ENCODE measurements around the gene RTCA.
"Not testable (repeated sequence)": the region's sequence is repeated elsewhere in the genome, so short reads cannot be mapped to it uniquely, and the experiment has no call there.

RTCA gene

DNA sequence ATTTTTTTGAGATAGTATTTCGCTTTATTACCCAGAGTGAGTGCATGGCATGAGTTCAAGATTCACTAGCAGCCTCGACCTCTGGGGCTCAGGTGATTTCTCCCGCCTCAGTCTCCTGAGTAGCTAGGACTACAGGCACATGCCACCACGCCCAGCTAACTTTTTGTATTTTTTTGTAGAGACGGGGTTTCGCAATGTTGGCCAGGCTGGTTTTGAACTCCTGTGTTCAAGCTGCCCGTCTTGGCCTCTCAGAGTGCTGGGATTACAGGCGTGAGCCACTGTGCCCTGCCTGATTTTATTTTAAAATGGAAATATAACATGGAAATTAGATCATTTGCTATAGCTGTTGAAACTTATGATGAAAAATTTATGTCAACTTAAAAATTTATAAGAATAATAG, 30.1 kb downstream of the RTCA start:
- Histone ChIP-seq H3K27ac (ENCODE audit: low read length) (no peak overlapping the region), H3K27me3 (ENCODE audit: insufficient read depth, low read length) (no peaks in the 10 kb centered on the region), H3K4me1 (ENCODE audit: insufficient read depth, low read length) (peaks cover 9% of the 10 kb centered on the region; the same call in 1 of the 2 replicates), H3K9ac (ENCODE audit: low read depth, low read length) (no peak overlapping the region), H3K9me3 (ENCODE audit: insufficient read depth, low read depth, low read length) (no peaks in the 10 kb centered on the region), H3K4me3 (ENCODE audit: low read length) (no peak overlapping the region), H3K36me3 (ENCODE audit: insufficient read depth, low read depth, low read length) (peaks cover 15% of the 10 kb centered on the region)

GRCh38 chr1:100296997-100297396, 31.0 kb downstream of the RTCA start:
- not testable (repeated sequence) for H3K4me3 ChIP-seq (ENCODE audit: low read length); H3K9ac ChIP-seq (ENCODE audit: low read depth, low read length); H3K9me3 ChIP-seq (ENCODE audit: insufficient read depth, low read depth, low read length); H3K27ac ChIP-seq (ENCODE audit: low read length); H3K27me3 ChIP-seq (ENCODE audit: insufficient read depth, low read length); H3K36me3 ChIP-seq (ENCODE audit: insufficient read depth, low read depth, low read length); H3K4me1 ChIP-seq (ENCODE audit: insufficient read depth, low read length)

- Histone ChIP-seq H3K9me3 (ENCODE audit: insufficient read depth, low read depth, low read length) (no peaks in the 10 kb centered on the region), H3K27ac (ENCODE audit: low read length) (no peak overlapping the region), H3K36me3 (ENCODE audit: insufficient read depth, low read depth, low read length) (no peaks in the 10 kb centered on the region), H3K27me3 (ENCODE audit: insufficient read depth, low read length) (no peaks in the 10 kb centered on the region), H3K9ac (ENCODE audit: low read depth, low read length) (peak overlapping the region; percentile 32; the same call in 1 of the 2 replicates), H3K4me3 (ENCODE audit: low read length) (no peak overlapping the region), H3K4me1 (ENCODE audit: insufficient read depth, low read length) (peaks cover 9% of the 10 kb centered on the region; the same call in 1 of the 2 replicates)
These were observed 32.5 kb downstream of the RTCA start for GRCh38 chr1:100298512-100298911.

- H3K4me3 ChIP-seq (ENCODE audit: low read length), result no peak overlapping the region
These were observed 33.7 kb downstream of the RTCA start for GRCh38 chr1:100299521-100300222.

GRCh38 chr1:100300691-100301090, 34.7 kb downstream of the RTCA start:
- Histone ChIP-seq H3K4me3 (ENCODE audit: low read length) (no peak overlapping the region), H3K4me1 (ENCODE audit: insufficient read depth, low read length) (peaks cover 19% of the 10 kb centered on the region; the same call in 1 of the 2 replicates), H3K9me3 (ENCODE audit: insufficient read depth, low read depth, low read length) (no peaks in the 10 kb centered on the region), H3K27me3 (ENCODE audit: insufficient read depth, low read length) (no peaks in the 10 kb centered on the region), H3K36me3 (ENCODE audit: insufficient read depth, low read depth, low read length) (no peaks in the 10 kb centered on the region), H3K9ac (ENCODE audit: low read depth, low read length) (no peak overlapping the region), H3K27ac (ENCODE audit: low read length) (no peak overlapping the region)

More at GRCh38 chr1:100299521-100300222, 33.7 kb downstream of the RTCA start:
- H3K27ac ChIP-seq (ENCODE audit: low read length), result no peak overlapping the region
- no peaks in the 10 kb centered on the region for H3K9me3 ChIP-seq (ENCODE audit: insufficient read depth, low read depth, low read length)
- H3K36me3 ChIP-seq (ENCODE audit: insufficient read depth, low read depth, low read length), result no peaks in the 10 kb centered on the region
- no peaks in the 10 kb centered on the region for H3K27me3 ChIP-seq (ENCODE audit: insufficient read depth, low read length)
- H3K9ac ChIP-seq (ENCODE audit: low read depth, low read length), result no peak overlapping the region
- peaks cover 11% of the 10 kb centered on the region; the same call in 1 of the 2 replicates for H3K4me1 ChIP-seq (ENCODE audit: insufficient read depth, low read length)

- Histone ChIP-seq H3K9me3 (ENCODE audit: insufficient read depth, low read depth, low read length) (no peaks in the 10 kb centered on the region), H3K27ac (ENCODE audit: low read length) (no peak overlapping the region), H3K36me3 (ENCODE audit: insufficient read depth, low read depth, low read length) (no peaks in the 10 kb centered on the region), H3K4me1 (ENCODE audit: insufficient read depth, low read length) (peaks cover 18% of the 10 kb centered on the region; the same call in 1 of the 2 replicates), H3K9ac (ENCODE audit: low read depth, low read length) (no peak overlapping the region), H3K27me3 (ENCODE audit: insufficient read depth, low read length) (no peaks in the 10 kb centered on the region), H3K4me3 (ENCODE audit: low read length) (no peak overlapping the region)
These were observed 36.7 kb downstream of the RTCA start for GRCh38 chr1:100302739-100303138.

DNA sequence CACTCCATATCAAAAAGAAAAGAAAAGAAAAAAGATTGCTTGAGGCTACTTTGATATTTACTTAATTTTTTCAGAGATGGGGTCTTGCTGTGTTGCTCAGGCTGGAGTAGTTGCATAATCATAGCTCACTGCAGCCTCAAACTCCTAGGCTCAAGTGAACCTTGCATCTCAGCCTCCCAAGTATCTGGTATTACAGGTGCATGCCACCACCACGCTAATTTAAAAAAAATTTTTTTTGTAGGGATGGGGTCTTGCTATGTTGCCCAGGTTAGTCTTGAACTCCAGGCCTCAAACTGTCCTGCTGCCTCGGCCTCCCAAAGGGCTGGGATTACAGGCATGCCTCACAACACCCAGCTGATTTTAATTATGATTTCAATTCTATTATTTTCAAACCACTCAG, 38.2 kb downstream of the RTCA start:
- Histone ChIP-seq H3K4me1 (ENCODE audit: insufficient read depth, low read length) (peaks cover 10% of the 10 kb centered on the region; the same call in 1 of the 2 replicates), H3K27me3 (ENCODE audit: insufficient read depth, low read length) (no peaks in the 10 kb centered on the region), H3K4me3 (ENCODE audit: low read length) (no peak overlapping the region), H3K9me3 (ENCODE audit: insufficient read depth, low read depth, low read length) (no peaks in the 10 kb centered on the region), H3K27ac (ENCODE audit: low read length) (no peak overlapping the region), H3K9ac (ENCODE audit: low read depth, low read length) (no peak overlapping the region), H3K36me3 (ENCODE audit: insufficient read depth, low read depth, low read length) (no peaks in the 10 kb centered on the region)

DNA sequence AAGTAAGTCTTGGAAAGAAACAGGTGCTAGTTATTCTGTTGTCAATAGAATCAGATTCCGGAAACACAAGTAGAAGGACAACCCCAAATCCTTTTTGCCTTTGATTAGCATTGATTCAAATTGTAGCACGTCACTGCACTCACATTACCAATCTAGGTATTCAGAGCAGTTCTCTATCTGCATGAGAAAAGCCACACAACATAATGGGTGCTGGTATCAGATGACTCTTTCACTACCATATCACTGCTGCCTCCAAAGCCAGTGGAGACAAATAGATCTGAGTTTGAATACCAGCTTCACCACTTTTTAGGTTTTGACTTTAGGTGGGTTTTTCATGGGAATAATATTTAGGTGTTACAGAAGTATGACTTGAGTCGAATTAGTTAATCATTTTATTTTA, 38.9 kb downstream of the RTCA start:
- Histone ChIP-seq H3K9me3 (ENCODE audit: insufficient read depth, low read depth, low read length) (no peaks in the 10 kb centered on the region), H3K9ac (ENCODE audit: low read depth, low read length) (no peak overlapping the region), H3K4me3 (ENCODE audit: low read length) (peak overlapping the region; percentile 10; the same call in 1 of the 2 replicates), H3K27me3 (ENCODE audit: insufficient read depth, low read length) (no peaks in the 10 kb centered on the region), H3K36me3 (ENCODE audit: insufficient read depth, low read depth, low read length) (no peaks in the 10 kb centered on the region), H3K4me1 (ENCODE audit: insufficient read depth, low read length) (peaks cover 10% of the 10 kb centered on the region; the same call in 1 of the 2 replicates), H3K27ac (ENCODE audit: low read length) (no peak overlapping the region)

DNA sequence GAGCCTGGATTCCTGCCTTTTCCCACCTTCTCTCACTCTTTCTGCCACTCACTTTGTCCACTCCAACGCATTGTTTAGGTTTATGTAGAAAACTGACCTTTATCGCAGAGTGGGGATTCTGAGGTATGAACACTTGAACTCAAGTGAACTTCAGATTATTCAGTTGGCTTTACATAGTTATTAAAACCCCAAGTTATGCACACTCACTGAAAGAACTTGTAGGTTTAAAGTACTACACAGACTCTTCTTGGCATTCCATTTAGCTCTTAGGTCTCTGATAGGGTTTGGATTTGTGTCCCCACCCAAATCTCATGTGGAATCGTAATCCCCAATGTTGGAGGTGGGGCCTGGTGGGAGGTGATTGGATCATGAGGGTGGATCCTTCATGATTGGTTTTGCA, 39.9 kb downstream of the RTCA start:
- Histone ChIP-seq H3K9me3 (ENCODE audit: insufficient read depth, low read depth, low read length) (no peaks in the 10 kb centered on the region), H3K4me1 (ENCODE audit: insufficient read depth, low read length) (peaks cover 10% of the 10 kb centered on the region; the same call in 1 of the 2 replicates), H3K27ac (ENCODE audit: low read length) (no peak overlapping the region), H3K27me3 (ENCODE audit: insufficient read depth, low read length) (no peaks in the 10 kb centered on the region), H3K4me3 (ENCODE audit: low read length) (no peak overlapping the region), H3K9ac (ENCODE audit: low read depth, low read length) (no peak overlapping the region), H3K36me3 (ENCODE audit: insufficient read depth, low read depth, low read length) (no peaks in the 10 kb centered on the region)

GRCh38 chr1:100306735-100307313, 40.8 kb downstream of the RTCA start:
- Histone ChIP-seq H3K4me3 (ENCODE audit: low read length) (no peak overlapping the region), H3K4me1 (ENCODE audit: insufficient read depth, low read length) (peaks cover 10% of the 10 kb centered on the region; the same call in 1 of the 2 replicates), H3K36me3 (ENCODE audit: insufficient read depth, low read depth, low read length) (no peaks in the 10 kb centered on the region), H3K27me3 (ENCODE audit: insufficient read depth, low read length) (no peaks in the 10 kb centered on the region), H3K9ac (ENCODE audit: low read depth, low read length) (no peak overlapping the region), H3K9me3 (ENCODE audit: insufficient read depth, low read depth, low read length) (no peaks in the 10 kb centered on the region), H3K27ac (ENCODE audit: low read length) (no peak overlapping the region)

GRCh38 chr1:100308777-100309176, 42.8 kb downstream of the RTCA start:
- no peak overlapping the region for H3K9ac ChIP-seq (ENCODE audit: low read depth, low read length)
- no peaks in the 10 kb centered on the region for H3K27me3 ChIP-seq (ENCODE audit: insufficient read depth, low read length)
- H3K27ac ChIP-seq (ENCODE audit: low read length), result no peak overlapping the region
- no peaks in the 10 kb centered on the region for H3K9me3 ChIP-seq (ENCODE audit: insufficient read depth, low read depth, low read length)
- H3K36me3 ChIP-seq (ENCODE audit: insufficient read depth, low read depth, low read length), result no peaks in the 10 kb centered on the region
- H3K4me1 ChIP-seq (ENCODE audit: insufficient read depth, low read length), result peaks cover 10% of the 10 kb centered on the region; the same call in 1 of the 2 replicates
- H3K4me3 ChIP-seq (ENCODE audit: low read length), result no peak overlapping the region

DNA sequence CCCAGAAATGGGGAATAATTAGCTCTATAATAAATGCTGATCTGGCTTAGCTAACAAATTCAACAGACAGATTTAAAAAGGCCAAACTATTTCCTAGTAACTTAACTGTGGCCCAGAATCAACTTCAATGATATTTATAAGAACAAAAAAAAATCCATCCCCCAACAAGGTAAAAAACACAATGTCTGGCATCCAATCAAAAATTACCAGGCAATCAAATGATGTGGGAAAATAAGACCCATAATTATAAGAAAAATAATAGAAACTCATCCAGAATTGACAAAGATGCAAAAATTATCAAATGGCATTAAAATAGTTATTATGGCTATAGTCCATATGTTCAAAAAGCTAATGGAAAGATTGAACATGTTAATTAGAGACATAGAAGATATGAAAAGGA, 43.8 kb downstream of the RTCA start:
- Histone ChIP-seq H3K9me3 (ENCODE audit: insufficient read depth, low read depth, low read length) (no peaks in the 10 kb centered on the region), H3K27ac (ENCODE audit: low read length) (no peak overlapping the region), H3K4me1 (ENCODE audit: insufficient read depth, low read length) (peaks cover 7% of the 10 kb centered on the region; the same call in 1 of the 2 replicates), H3K27me3 (ENCODE audit: insufficient read depth, low read length) (no peaks in the 10 kb centered on the region), H3K4me3 (ENCODE audit: low read length) (no peak overlapping the region), H3K9ac (ENCODE audit: low read depth, low read length) (no peak overlapping the region), H3K36me3 (ENCODE audit: insufficient read depth, low read depth, low read length) (no peaks in the 10 kb centered on the region)
